Hematopoietic multipotent progenitor cell treated with erythropoietin and hydrocortisone succinate and interleukin-3 and kit ligand, for 4 days (in vitro differentiated cells): Measurements from ENCODE around the gene DKK3.

Experiments used
- DNase-seq: peaks from one replicate; pipeline ENCODE4 v3.0.0-alpha.2; 2015

The DKK3 gene

GRCh38 chr11:11935536-11935935, 72.9 kb downstream of the DKK3 start:
- DNase-seq = no peak

- peak; percentile 82 for DNase-seq
Measured at GRCh38 chr11:11931461-11932055, 76.9 kb downstream of the DKK3 start.

GRCh38 chr11:11929920-11930319, 78.5 kb downstream of the DKK3 start:
- DNase-seq = no peak

- no peak for DNase-seq
Measured at GRCh38 chr11:11923828-11924227, 84.6 kb downstream of the DKK3 start.

- no peak for DNase-seq
Measured at GRCh38 chr11:11916981-11917399, 91.4 kb downstream of the DKK3 start.

- no peak for DNase-seq
Measured at GRCh38 chr11:11915625-11916024, 92.8 kb downstream of the DKK3 start.

GRCh38 chr11:11913395-11913794, 95.0 kb downstream of the DKK3 start:
- DNase-seq = no peak
